ENCODE data around the gene ZNF618. TPM values are rescaled to one million over a fixed set of nuclear protein-coding genes. Genes with fewer than 3 reads are reported as not detected.

Gene ZNF618
- total RNA-seq, 1 donor from 2014 or later = 12.1 TPM

DNA sequence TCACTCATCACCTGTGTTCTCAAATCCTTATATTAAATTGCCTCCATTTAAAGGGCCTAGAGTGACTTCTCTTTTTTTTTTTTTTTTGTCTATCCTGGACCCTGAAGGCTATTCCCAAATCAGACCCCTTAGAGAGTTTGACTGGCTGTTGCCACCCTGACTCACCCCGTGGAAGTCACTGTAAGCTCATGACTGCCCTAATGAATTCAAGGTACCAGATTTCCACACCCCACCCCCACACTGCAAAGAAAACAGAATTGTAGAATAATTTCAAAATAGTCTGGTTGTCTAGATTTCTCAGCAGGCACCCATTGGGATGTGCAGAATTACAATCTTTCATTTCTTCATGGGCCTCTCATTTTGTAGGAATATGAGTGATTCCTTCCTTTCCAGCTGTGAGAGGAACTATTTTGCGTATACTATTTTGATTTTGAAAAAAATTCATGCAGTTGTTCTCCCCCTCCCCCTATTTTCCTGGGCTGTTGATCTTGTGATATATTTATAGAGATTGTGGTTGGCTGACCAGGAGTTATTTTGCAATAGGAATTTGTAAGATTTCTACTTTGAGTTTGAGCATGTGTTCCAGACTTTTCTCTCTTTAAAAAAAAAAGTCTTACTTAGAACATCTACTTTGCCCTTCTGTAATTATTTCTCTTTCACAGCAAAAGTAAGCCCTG is 79.1 kb downstream of the ZNF618 start:
- DNase-seq (ENCODE audit: low read depth) = no peak
- TF ChIP-seq, protein P1, sequence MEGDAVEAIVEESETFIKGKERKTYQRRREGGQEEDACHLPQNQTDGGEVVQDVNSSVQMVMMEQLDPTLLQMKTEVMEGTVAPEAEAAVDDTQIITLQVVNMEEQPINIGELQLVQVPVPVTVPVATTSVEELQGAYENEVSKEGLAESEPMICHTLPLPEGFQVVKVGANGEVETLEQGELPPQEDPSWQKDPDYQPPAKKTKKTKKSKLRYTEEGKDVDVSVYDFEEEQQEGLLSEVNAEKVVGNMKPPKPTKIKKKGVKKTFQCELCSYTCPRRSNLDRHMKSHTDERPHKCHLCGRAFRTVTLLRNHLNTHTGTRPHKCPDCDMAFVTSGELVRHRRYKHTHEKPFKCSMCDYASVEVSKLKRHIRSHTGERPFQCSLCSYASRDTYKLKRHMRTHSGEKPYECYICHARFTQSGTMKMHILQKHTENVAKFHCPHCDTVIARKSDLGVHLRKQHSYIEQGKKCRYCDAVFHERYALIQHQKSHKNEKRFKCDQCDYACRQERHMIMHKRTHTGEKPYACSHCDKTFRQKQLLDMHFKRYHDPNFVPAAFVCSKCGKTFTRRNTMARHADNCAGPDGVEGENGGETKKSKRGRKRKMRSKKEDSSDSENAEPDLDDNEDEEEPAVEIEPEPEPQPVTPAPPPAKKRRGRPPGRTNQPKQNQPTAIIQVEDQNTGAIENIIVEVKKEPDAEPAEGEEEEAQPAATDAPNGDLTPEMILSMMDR (IDR thresholded peaks at IDR 0.05; ENCODE audit: insufficient read depth, low read length, poor library complexity, severe bottlenecking) = no peak
- H3K27me3 ChIP-seq (ENCODE audit: control insufficient read depth, insufficient read depth, low read length) = no peaks in the 10 kb centered on the region
- H3K36me3 ChIP-seq (ENCODE audit: control insufficient read depth, insufficient read depth, low read length) = no peaks in the 10 kb centered on the region
- H3K4me3 ChIP-seq (ENCODE audit: low read depth, low read length) = no peak overlapping the region

DNA sequence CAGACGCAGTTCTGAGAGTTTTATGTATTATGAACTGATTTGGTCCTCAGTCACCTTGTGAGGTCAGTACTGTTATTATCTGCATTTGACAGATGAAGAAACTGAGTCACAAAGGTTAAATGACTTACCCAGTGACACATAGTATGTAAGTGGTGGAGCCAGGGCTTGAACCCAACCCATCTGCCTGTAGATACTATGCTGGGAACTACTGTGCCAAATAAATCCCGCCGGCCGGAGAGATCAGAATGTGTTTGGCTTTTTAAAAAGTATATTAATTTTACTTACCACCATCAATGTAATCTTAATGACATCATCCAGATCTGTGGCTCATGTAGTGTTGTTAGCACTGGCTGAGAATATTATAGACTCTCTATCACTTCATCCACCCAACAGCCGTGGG is 80.8 kb downstream of the ZNF618 start:
- Histone ChIP-seq H3K4me3 (ENCODE audit: low read depth, low read length) (no peak overlapping the region), H3K36me3 (ENCODE audit: control insufficient read depth, insufficient read depth, low read length) (no peaks in the 10 kb centered on the region), H3K27me3 (ENCODE audit: control insufficient read depth, insufficient read depth, low read length) (no peaks in the 10 kb centered on the region)
- TF ChIP-seq, protein P1 (IDR thresholded peaks at IDR 0.05; ENCODE audit: insufficient read depth, low read length, poor library complexity, severe bottlenecking) = no peak
- DNase-seq (ENCODE audit: low read depth) = no peak

DNA sequence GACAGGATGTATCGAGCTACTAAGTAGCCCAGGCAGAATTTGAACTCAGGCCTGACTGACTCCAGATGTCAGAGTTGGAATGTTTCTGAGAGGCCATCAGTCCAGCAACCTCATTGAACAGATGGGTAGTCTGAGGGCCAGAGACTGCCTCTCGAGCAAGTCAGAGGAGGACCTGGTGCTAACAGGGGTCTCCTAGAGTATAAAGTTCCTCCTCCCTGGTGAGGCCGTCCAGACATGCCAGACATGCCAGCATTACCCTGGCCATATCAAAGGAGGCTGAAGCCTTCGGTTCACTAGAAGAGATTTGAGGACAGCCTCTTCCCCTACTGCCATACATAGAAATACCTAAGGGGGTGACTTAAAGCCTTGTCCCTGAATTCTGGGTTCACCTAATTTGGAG is 81.2 kb downstream of the ZNF618 start:
- Histone ChIP-seq H3K36me3 (ENCODE audit: control insufficient read depth, insufficient read depth, low read length) (no peaks in the 10 kb centered on the region), H3K4me3 (ENCODE audit: low read depth, low read length) (no peak overlapping the region), H3K27me3 (ENCODE audit: control insufficient read depth, insufficient read depth, low read length) (no peaks in the 10 kb centered on the region)
- TF ChIP-seq, protein P1 (IDR thresholded peaks at IDR 0.05; ENCODE audit: insufficient read depth, low read length, poor library complexity, severe bottlenecking) = no peak
- DNase-seq (ENCODE audit: low read depth) = no peak

DNA sequence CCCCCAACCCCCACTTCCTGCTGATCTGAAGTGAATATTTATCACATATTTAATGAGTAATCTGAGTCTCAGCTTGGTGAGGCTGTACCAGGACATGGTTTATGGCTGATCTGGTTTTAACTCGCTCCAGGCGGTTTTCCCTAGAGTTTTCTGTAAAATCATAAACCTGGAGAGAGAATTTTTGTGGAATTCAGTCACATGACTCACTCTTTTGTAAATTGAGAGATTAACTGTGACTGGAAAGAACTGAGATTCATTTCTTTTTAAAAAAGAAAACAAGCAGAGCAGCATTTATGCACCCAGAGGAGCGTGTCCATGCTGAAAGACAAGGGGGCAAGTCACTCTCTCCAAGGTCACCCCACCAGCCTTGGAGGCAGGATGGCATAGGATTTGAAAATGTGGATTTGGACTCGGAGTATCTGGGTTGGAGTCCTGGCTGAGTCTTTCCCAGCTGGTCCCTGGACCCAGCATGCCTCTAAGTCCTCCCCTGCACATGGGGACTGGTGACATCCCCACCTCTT is 81.8 kb downstream of the ZNF618 start:
- Histone ChIP-seq H3K4me3 (ENCODE audit: low read depth, low read length) (no peak overlapping the region), H3K27me3 (ENCODE audit: control insufficient read depth, insufficient read depth, low read length) (no peaks in the 10 kb centered on the region), H3K36me3 (ENCODE audit: control insufficient read depth, insufficient read depth, low read length) (no peaks in the 10 kb centered on the region)
- TF ChIP-seq, protein P1 (IDR thresholded peaks at IDR 0.05; ENCODE audit: insufficient read depth, low read length, poor library complexity, severe bottlenecking) = no peak
- DNase-seq (ENCODE audit: low read depth) = peak; percentile 53

DNA sequence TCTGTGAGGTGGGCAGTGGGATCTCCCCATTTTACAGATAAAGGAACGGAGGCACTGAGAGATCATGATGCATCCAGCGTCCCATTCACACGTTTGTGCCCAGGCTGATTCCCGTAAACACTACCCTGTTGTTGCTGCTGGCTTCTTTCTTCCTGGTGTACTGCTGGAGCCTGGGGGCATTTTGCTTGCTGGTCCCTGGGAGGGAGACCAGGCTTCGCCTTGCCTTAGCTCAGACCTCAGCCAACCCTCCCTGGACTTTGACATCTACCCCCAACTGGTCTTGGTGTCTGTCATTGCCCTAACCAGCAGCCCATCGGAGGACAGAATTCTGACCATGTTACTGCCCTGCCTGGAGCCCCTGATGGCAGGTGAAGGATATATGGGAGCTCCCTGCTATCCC is 82.4 kb downstream of the ZNF618 start:
- Histone ChIP-seq H3K4me3 (ENCODE audit: low read depth, low read length) (no peak overlapping the region), H3K36me3 (ENCODE audit: control insufficient read depth, insufficient read depth, low read length) (no peaks in the 10 kb centered on the region), H3K27me3 (ENCODE audit: control insufficient read depth, insufficient read depth, low read length) (no peaks in the 10 kb centered on the region)
- no peak for DNase-seq (ENCODE audit: low read depth)
- TF ChIP-seq, protein P1 (IDR thresholded peaks at IDR 0.05; ENCODE audit: insufficient read depth, low read length, poor library complexity, severe bottlenecking) = no peak

DNA sequence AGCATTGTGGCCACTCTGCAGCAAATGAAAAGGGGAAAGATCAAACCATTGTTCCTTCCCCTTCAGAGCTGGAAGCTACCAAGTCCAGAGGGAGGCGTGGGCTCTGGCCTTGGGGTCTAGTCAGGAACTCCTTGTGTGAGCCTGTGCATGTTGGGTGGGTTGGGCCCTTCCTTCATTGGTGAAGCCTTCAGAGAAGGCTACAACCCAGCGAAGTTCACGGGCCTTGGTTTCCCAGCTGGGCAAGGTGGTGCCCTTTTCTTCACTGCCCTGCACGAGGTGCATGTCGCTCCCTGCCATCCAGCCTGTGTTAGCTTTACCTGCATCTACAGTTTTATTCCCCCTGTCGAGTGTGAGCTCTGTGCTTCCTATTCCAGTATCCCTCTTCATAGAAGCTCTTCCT is 84.7 kb downstream of the ZNF618 start:
- no peaks in the 10 kb centered on the region for H3K27me3 ChIP-seq (ENCODE audit: control insufficient read depth, insufficient read depth, low read length)

More for the DNA sequence above, 84.7 kb downstream of the ZNF618 start:
- TF ChIP-seq, protein P1 (IDR thresholded peaks at IDR 0.05; ENCODE audit: insufficient read depth, low read length, poor library complexity, severe bottlenecking) = no peak
- H3K4me3 ChIP-seq (ENCODE audit: low read depth, low read length) = no peak overlapping the region
- DNase-seq (ENCODE audit: low read depth) = no peak
- peaks cover under 1% of the 10 kb centered on the region for H3K36me3 ChIP-seq (ENCODE audit: control insufficient read depth, insufficient read depth, low read length)

All from kidney epithelial cell (primary cell).